T-helper 2 cell treated with Interferon-gamma antibody and Interleukin-4, amounts not matched to agents 5 μg/mL and 100 μg/mL, for 36 hours (primary cell): ENCODE data around the gene RHOF.

Source experiments
- DNase-seq: peaks from one replicate; pipeline ENCODE4 v3.0.0; 2021; ENCODE audit warnings: low spot score
- H3K27ac Mint-ChIP-seq: one replicate; pipeline ENCODE4 v1.8.0; 2021; ENCODE audit warnings: mild to moderate bottlenecking, mixed read lengths
- H3K27me3 Mint-ChIP-seq: one replicate; pipeline ENCODE4 v1.8.0; 2021; ENCODE audit warnings: low read depth, mixed read lengths
- H3K36me3 Mint-ChIP-seq: one replicate; pipeline ENCODE4 v1.8.0; 2021; ENCODE audit warnings: low read depth, mixed read lengths
- H3K4me1 Mint-ChIP-seq: one replicate; pipeline ENCODE4 v1.8.0; 2021; ENCODE audit warnings: low read depth, mixed read lengths
- H3K4me3 Mint-ChIP-seq: one replicate; pipeline ENCODE4 v1.8.0; 2022; ENCODE audit warnings: mild to moderate bottlenecking, moderate library complexity, mixed read lengths
- H3K9me3 Mint-ChIP-seq: one replicate; pipeline ENCODE4 v1.8.0; 2021; ENCODE audit warnings: mixed read lengths

Gene RHOF

GRCh38 chr12:121793440-121793837, at the start of gene RHOF:
Gene RHOF (minus strand): TSS chr12:121793688. CDS start chr12:121793633, 55 bp downstream.
- Mint-ChIP-seq H3K4me1 (peaks cover 55% of the 10 kb centered on the region), H3K27ac (peak within 1 kb of the TSS; percentile 95), H3K36me3 (peaks cover 36% of the 10 kb centered on the region), H3K27me3 (no peaks in the 10 kb centered on the region), H3K9me3 (no peaks in the 10 kb centered on the region), H3K4me3 (peak within 1 kb of the TSS; percentile 94)
- DNase-seq, result no peak

- no peaks in the 10 kb centered on the region for H3K27me3 Mint-ChIP-seq
- H3K4me3 Mint-ChIP-seq, result peak overlapping the region; percentile 99
- no peak for DNase-seq
- H3K4me1 Mint-ChIP-seq, result peaks cover 6% of the 10 kb centered on the region
- no peaks in the 10 kb centered on the region for H3K36me3 Mint-ChIP-seq
- H3K27ac Mint-ChIP-seq, result peak overlapping the region; percentile 81
- no peaks in the 10 kb centered on the region for H3K9me3 Mint-ChIP-seq
These were observed 46.7 kb upstream of the RHOF start for GRCh38 chr12:121839993-121840761.

- Mint-ChIP-seq H3K4me1 (peaks cover 6% of the 10 kb centered on the region), H3K9me3 (no peaks in the 10 kb centered on the region), H3K36me3 (no peaks in the 10 kb centered on the region), H3K27ac (peak overlapping the region; percentile 81), H3K4me3 (peak overlapping the region; percentile 99), H3K27me3 (no peaks in the 10 kb centered on the region)
- DNase-seq, result peak; percentile 98
These were observed 45.9 kb upstream of the RHOF start for GRCh38 chr12:121839106-121839992.

- Mint-ChIP-seq H3K36me3 (no peaks in the 10 kb centered on the region), H3K4me1 (peaks cover 2% of the 10 kb centered on the region), H3K9me3 (no peaks in the 10 kb centered on the region), H3K27me3 (no peaks in the 10 kb centered on the region), H3K27ac (no peak overlapping the region), H3K4me3 (no peak overlapping the region)
- no peak for DNase-seq
These were observed 44.6 kb upstream of the RHOF start for GRCh38 chr12:121838126-121838525.

- Mint-ChIP-seq H3K27me3 (no peaks in the 10 kb centered on the region), H3K4me3 (no peak overlapping the region), H3K4me1 (peaks cover 2% of the 10 kb centered on the region), H3K36me3 (peaks cover under 1% of the 10 kb centered on the region), H3K27ac (no peak overlapping the region), H3K9me3 (no peaks in the 10 kb centered on the region)
- DNase-seq, result no peak
These were observed 44.2 kb upstream of the RHOF start for GRCh38 chr12:121837680-121838079.

GRCh38 chr12:121831571-121832245, 38.2 kb upstream of the RHOF start:
- peaks cover 40% of the 10 kb centered on the region for H3K36me3 Mint-ChIP-seq
- H3K4me3 Mint-ChIP-seq, result no peak overlapping the region
- H3K27me3 Mint-ChIP-seq, result no peaks in the 10 kb centered on the region
- no peaks in the 10 kb centered on the region for H3K4me1 Mint-ChIP-seq
- H3K9me3 Mint-ChIP-seq, result no peaks in the 10 kb centered on the region
- H3K27ac Mint-ChIP-seq, result peak overlapping the region; percentile 4
- no peak for DNase-seq

- H3K4me3 Mint-ChIP-seq, result no peak overlapping the region
- no peak for DNase-seq
- peaks cover 47% of the 10 kb centered on the region for H3K36me3 Mint-ChIP-seq
- H3K4me1 Mint-ChIP-seq, result no peaks in the 10 kb centered on the region
- no peak overlapping the region for H3K27ac Mint-ChIP-seq
- H3K27me3 Mint-ChIP-seq, result no peaks in the 10 kb centered on the region
- H3K9me3 Mint-ChIP-seq, result no peaks in the 10 kb centered on the region
These were observed 37.2 kb upstream of the RHOF start for GRCh38 chr12:121830588-121831265.

GRCh38 chr12:121830134-121830533, 36.6 kb upstream of the RHOF start:
- Mint-ChIP-seq H3K4me1 (no peaks in the 10 kb centered on the region), H3K9me3 (no peaks in the 10 kb centered on the region), H3K27me3 (no peaks in the 10 kb centered on the region), H3K4me3 (no peak overlapping the region), H3K36me3 (peaks cover 47% of the 10 kb centered on the region), H3K27ac (no peak overlapping the region)
- DNase-seq, result no peak

GRCh38 chr12:121829250-121829918, 35.9 kb upstream of the RHOF start:
- Mint-ChIP-seq H3K36me3 (peaks cover 49% of the 10 kb centered on the region), H3K27me3 (no peaks in the 10 kb centered on the region), H3K4me1 (no peaks in the 10 kb centered on the region), H3K27ac (no peak overlapping the region), H3K4me3 (no peak overlapping the region), H3K9me3 (no peaks in the 10 kb centered on the region)
- DNase-seq, result no peak

- Mint-ChIP-seq H3K27me3 (no peaks in the 10 kb centered on the region), H3K4me1 (no peaks in the 10 kb centered on the region), H3K9me3 (no peaks in the 10 kb centered on the region), H3K36me3 (peaks cover 53% of the 10 kb centered on the region), H3K27ac (no peak overlapping the region), H3K4me3 (no peak overlapping the region)
- no peak for DNase-seq
These were observed 35.3 kb upstream of the RHOF start for GRCh38 chr12:121828826-121829225.

- H3K4me1 Mint-ChIP-seq, result no peaks in the 10 kb centered on the region
- DNase-seq, result no peak
- H3K27ac Mint-ChIP-seq, result no peak overlapping the region
- H3K4me3 Mint-ChIP-seq, result no peak overlapping the region
- H3K9me3 Mint-ChIP-seq, result no peaks in the 10 kb centered on the region
- H3K36me3 Mint-ChIP-seq, result peaks cover 57% of the 10 kb centered on the region
- H3K27me3 Mint-ChIP-seq, result no peaks in the 10 kb centered on the region
These were observed 34.8 kb upstream of the RHOF start for GRCh38 chr12:121828306-121828705.

- Mint-ChIP-seq H3K4me3 (no peak overlapping the region), H3K9me3 (no peaks in the 10 kb centered on the region), H3K27ac (no peak overlapping the region), H3K4me1 (no peaks in the 10 kb centered on the region), H3K36me3 (peaks cover 55% of the 10 kb centered on the region), H3K27me3 (no peaks in the 10 kb centered on the region)
- DNase-seq, result no peak
These were observed 34.0 kb upstream of the RHOF start for GRCh38 chr12:121827351-121828099.
